Measurements from ENCODE around the gene APLNR.

The APLNR gene

DNA sequence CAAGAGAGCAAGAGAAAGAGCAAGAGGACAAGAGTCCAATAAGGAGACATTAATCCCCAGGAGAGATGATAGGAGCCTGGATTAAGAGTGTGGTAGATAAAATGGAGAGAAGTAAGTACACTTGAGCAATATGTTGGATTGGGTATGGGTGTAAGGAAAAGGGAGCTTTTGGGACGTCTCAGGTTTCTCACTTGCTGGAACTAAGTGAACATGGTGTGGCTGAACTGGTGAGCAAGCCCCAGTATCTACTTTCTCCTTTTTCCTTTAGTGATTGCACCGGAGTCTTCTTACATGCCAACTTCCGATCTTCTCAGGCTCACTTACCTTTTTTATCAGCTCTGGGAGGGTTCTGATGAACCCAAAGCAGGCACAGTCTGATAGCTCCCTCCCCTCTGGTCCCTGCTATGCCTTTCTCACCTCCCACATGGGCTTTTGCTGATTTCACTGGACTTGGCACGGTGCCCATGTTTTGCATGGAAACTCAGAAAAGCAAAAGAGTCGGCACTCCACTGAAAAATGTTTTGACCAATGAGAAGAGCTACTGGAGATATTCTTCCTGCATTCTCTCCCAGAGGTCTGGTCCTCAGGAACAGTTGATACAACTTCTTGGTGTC lies 14.5 kb upstream of the APLNR start:
- TF ChIP-seq, protein P1, sequence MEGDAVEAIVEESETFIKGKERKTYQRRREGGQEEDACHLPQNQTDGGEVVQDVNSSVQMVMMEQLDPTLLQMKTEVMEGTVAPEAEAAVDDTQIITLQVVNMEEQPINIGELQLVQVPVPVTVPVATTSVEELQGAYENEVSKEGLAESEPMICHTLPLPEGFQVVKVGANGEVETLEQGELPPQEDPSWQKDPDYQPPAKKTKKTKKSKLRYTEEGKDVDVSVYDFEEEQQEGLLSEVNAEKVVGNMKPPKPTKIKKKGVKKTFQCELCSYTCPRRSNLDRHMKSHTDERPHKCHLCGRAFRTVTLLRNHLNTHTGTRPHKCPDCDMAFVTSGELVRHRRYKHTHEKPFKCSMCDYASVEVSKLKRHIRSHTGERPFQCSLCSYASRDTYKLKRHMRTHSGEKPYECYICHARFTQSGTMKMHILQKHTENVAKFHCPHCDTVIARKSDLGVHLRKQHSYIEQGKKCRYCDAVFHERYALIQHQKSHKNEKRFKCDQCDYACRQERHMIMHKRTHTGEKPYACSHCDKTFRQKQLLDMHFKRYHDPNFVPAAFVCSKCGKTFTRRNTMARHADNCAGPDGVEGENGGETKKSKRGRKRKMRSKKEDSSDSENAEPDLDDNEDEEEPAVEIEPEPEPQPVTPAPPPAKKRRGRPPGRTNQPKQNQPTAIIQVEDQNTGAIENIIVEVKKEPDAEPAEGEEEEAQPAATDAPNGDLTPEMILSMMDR (IDR thresholded peaks at IDR 0.05; ENCODE audit: borderline replicate concordance, insufficient read depth, low read depth, low read length) = no peak
- H3K4me3 ChIP-seq (ENCODE audit: low read depth, low read length) = no peak overlapping the region

DNA sequence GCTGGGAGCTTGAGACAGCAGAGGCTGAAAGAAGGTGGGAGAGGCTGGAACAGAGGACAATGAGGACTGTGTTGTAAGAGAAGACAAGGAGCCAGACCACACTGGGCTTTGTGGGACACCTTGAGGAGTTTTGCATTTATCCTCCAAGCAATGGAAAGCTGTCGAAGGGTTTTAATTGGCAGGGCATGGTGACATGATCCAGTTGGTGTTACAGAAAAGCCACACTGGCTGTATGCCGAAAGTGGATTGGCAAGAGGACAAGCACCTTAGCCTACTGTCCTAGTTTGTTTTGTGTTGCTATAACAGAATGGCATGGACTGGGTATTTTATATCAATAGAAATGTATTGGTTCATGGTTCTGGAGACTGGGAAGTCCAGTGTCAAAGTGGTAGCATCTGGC lies 14.0 kb upstream of the APLNR start:
- TF ChIP-seq, protein P1 (IDR thresholded peaks at IDR 0.05; ENCODE audit: borderline replicate concordance, insufficient read depth, low read depth, low read length) = no peak
- no peak overlapping the region for H3K4me3 ChIP-seq (ENCODE audit: low read depth, low read length)

GRCh38 chr11:57249384-57250319 lies 12.6 kb upstream of the APLNR start:
- TF ChIP-seq, protein P1 (IDR thresholded peaks at IDR 0.05; ENCODE audit: borderline replicate concordance, insufficient read depth, low read depth, low read length) = peak; percentile 72
- H3K4me3 ChIP-seq (ENCODE audit: low read depth, low read length) = no peak overlapping the region

DNA sequence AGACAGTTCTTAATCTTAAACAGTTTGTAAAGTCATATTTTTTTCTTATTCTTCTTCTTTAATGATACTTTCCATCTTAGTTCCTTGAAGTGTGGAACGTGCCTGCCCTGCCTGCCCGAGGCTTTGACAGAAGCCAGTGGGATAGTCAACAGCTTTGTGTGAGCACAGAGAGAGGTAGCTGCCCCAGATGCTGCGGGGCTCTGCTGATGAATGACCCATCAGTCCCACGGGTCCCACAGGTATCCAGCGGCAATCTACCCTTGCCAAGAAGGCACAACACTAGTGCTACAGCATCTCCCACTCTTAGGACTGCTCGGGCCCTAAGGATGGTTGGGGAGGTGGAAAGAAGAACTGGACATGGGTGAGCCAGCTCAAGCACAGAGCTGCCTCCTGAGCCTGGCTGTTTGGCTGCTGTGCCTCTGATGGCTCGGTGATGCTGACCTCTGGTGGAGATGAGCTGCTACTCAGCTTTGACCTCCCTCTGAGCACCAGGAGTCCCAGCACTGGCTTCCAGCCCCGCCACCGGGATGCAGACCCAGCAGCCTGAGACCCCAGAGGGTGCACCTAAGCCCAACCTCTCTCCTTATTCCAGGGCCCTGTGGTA lies 11.8 kb upstream of the APLNR start:
- no peak overlapping the region for H3K4me3 ChIP-seq (ENCODE audit: low read depth, low read length)
- TF ChIP-seq, protein P1 (IDR thresholded peaks at IDR 0.05; ENCODE audit: borderline replicate concordance, insufficient read depth, low read depth, low read length) = peak; percentile 63

- no peak overlapping the region for H3K4me3 ChIP-seq (ENCODE audit: low read depth, low read length)
- TF ChIP-seq, protein P1 (IDR thresholded peaks at IDR 0.05; ENCODE audit: borderline replicate concordance, insufficient read depth, low read depth, low read length) = no peak
These were observed 7.9 kb upstream of the APLNR start for GRCh38 chr11:57244911-57245310.

- H3K4me3 ChIP-seq (ENCODE audit: low read depth, low read length) = no peak overlapping the region
- TF ChIP-seq, protein P1 (IDR thresholded peaks at IDR 0.05; ENCODE audit: borderline replicate concordance, insufficient read depth, low read depth, low read length) = no peak
These were observed 4.4 kb upstream of the APLNR start for GRCh38 chr11:57241353-57241972.
